H9 (cell line): ENCODE data around the gene STK32C. TPM values are rescaled to one million over a fixed set of nuclear protein-coding genes. Genes with fewer than 3 reads are reported as not detected.

ENCODE experiments used
- DNase-seq: peaks from one replicate; pipeline ENCODE4 v3.0.0-alpha.2; 2017
- H2AFZ ChIP-seq: one replicate; pipeline ENCODE4 v1.6.1; 2013; ENCODE audit warnings: mild to moderate bottlenecking, low read length, control low read depth, moderate library complexity
- H2AK5ac ChIP-seq: 2 replicates; pipeline ENCODE4 v1.6.1; 2013; ENCODE audit warnings: low read length, control low read depth, mixed read lengths; ENCODE audit not compliant: insufficient read length
- H2BK120ac ChIP-seq: one replicate; pipeline ENCODE4 v1.6.1; 2013; ENCODE audit warnings: low read depth, mild to moderate bottlenecking, low read length, control low read depth, inconsistent platforms; ENCODE audit not compliant: poor library complexity, severe bottlenecking
- H2BK12ac ChIP-seq: 2 replicates; pipeline ENCODE4 v1.6.1; 2013; ENCODE audit warnings: low read length, control low read depth, mixed read lengths, low read depth; ENCODE audit not compliant: insufficient read length
- H2BK15ac ChIP-seq: 2 replicates; pipeline ENCODE4 v1.6.1; 2013; ENCODE audit warnings: low read depth, low read length, control low read depth
- H2BK20ac ChIP-seq: one replicate; pipeline ENCODE4 v1.6.1; 2013; ENCODE audit warnings: low read depth, mild to moderate bottlenecking, low read length, control low read depth, inconsistent platforms; ENCODE audit not compliant: poor library complexity, severe bottlenecking
- H2BK5ac ChIP-seq: 2 replicates; pipeline ENCODE4 v1.6.1; 2013; ENCODE audit warnings: low read length, control low read depth, mixed read lengths; ENCODE audit not compliant: insufficient read length
- H3K14ac ChIP-seq: 2 replicates; pipeline ENCODE4 v1.6.1; 2013; ENCODE audit warnings: low read length, control low read depth; ENCODE audit not compliant: insufficient read depth
- H3K18ac ChIP-seq: 2 replicates; pipeline ENCODE4 v1.6.1; 2013; ENCODE audit warnings: low read depth, mild to moderate bottlenecking, mixed read lengths, low read length, control low read depth; ENCODE audit not compliant: insufficient read length
- H3K23ac ChIP-seq: 2 replicates; pipeline ENCODE4 v1.6.1; 2013; ENCODE audit warnings: low read length, control low read depth, mixed read lengths, low read depth; ENCODE audit not compliant: insufficient read length
- H3K23me2 ChIP-seq: 2 replicates; pipeline ENCODE4 v1.6.1; 2013; ENCODE audit warnings: low read depth, mild to moderate bottlenecking, mixed read lengths, low read length, control low read depth; ENCODE audit not compliant: insufficient read length, poor library complexity, severe bottlenecking
- H3K27ac ChIP-seq: 2 replicates; pipeline ENCODE4 v1.5.1; 2013; ENCODE audit warnings: low read length, control low read depth, mixed read lengths, low read depth; ENCODE audit not compliant: insufficient read length
- H3K27me3 ChIP-seq: 2 replicates; pipeline ENCODE4 v1.6.1; 2013; ENCODE audit warnings: low read length, control low read depth, inconsistent platforms; ENCODE audit not compliant: insufficient read depth
- H3K4ac ChIP-seq: 2 replicates; pipeline ENCODE4 v1.6.1; 2013; ENCODE audit warnings: low read depth, mild to moderate bottlenecking, control low read depth, inconsistent platforms, low read length, moderate library complexity
- H3K4me1 ChIP-seq: 2 replicates; pipeline ENCODE4 v1.6.1; 2013; ENCODE audit warnings: low read length, control low read depth, inconsistent platforms; ENCODE audit not compliant: insufficient read depth
- H3K4me2 ChIP-seq: 2 replicates; pipeline ENCODE4 v1.6.1; 2013; ENCODE audit warnings: low read length, control low read depth, mixed read lengths; ENCODE audit not compliant: insufficient read length, insufficient read depth
- H3K56ac ChIP-seq: 2 replicates; pipeline ENCODE4 v1.6.1; 2013; ENCODE audit warnings: low read depth, mild to moderate bottlenecking, mixed read lengths, low read length, control low read depth; ENCODE audit not compliant: insufficient read length
- H3K79me1 ChIP-seq: 2 replicates; pipeline ENCODE4 v1.6.1; 2013; ENCODE audit warnings: low read depth, mild to moderate bottlenecking, moderate library complexity, low read length, control low read depth, inconsistent platforms; ENCODE audit not compliant: insufficient read depth, poor library complexity, severe bottlenecking
- H3K79me2 ChIP-seq: 2 replicates; pipeline ENCODE4 v1.6.1; 2013; ENCODE audit warnings: low read length, control low read depth, inconsistent platforms; ENCODE audit not compliant: insufficient read depth
- H3K9ac ChIP-seq: 2 replicates; pipeline ENCODE4 v1.6.1; 2013; ENCODE audit warnings: low read length, control low read depth, mixed read lengths; ENCODE audit not compliant: insufficient read length; ENCODE audit errors: extremely low read depth
- H3K9me3 ChIP-seq: one replicate; pipeline ENCODE4 v1.6.1; 2013; ENCODE audit warnings: low read depth, low read length, inconsistent platforms; ENCODE audit not compliant: control insufficient read depth
- H3T11ph ChIP-seq: one replicate; pipeline ENCODE4 v1.6.1; 2013; ENCODE audit warnings: mild to moderate bottlenecking, low read length, control low read depth, inconsistent platforms
- H4K20me1 ChIP-seq: one replicate; pipeline ENCODE4 v1.6.1; 2013; ENCODE audit not compliant: control insufficient read depth, insufficient read length, insufficient read depth
- H4K5ac ChIP-seq: 2 replicates; pipeline ENCODE4 v1.6.1; 2013; ENCODE audit warnings: low read depth, mild to moderate bottlenecking, mixed read lengths, low read length, control low read depth; ENCODE audit not compliant: insufficient read length
- H4K8ac ChIP-seq: replicated peaks from 2 replicates; pipeline ENCODE4 v1.6.1; 2013; ENCODE audit warnings: low read length, control low read depth, mixed read lengths, low read depth; ENCODE audit not compliant: insufficient read length
- H4K91ac ChIP-seq: 2 replicates; pipeline ENCODE4 v1.6.1; 2013; ENCODE audit warnings: low read depth, mild to moderate bottlenecking, moderate library complexity, mixed read lengths, low read length, control low read depth; ENCODE audit not compliant: insufficient read length
- H3K27ac Mint-ChIP-seq, 3 experiments: 2 replicates in 2 of 3; 3 replicates in 1 of 3; pipeline ENCODE4 v1.8.0; 2020 to 2021; ENCODE audit warnings: mixed read lengths in 3 of 3, mild to moderate bottlenecking in 1 of 3, moderate library complexity in 1 of 3
- H3K27me3 Mint-ChIP-seq: 2 replicates; pipeline ENCODE4 v1.8.0; 2021; ENCODE audit warnings: low read depth, mild to moderate bottlenecking, moderate library complexity, mixed read lengths
- H3K36me3 Mint-ChIP-seq, 3 experiments: 2 replicates in 2 of 3; 3 replicates in 1 of 3; pipeline ENCODE4 v1.8.0; 2020 to 2021; ENCODE audit warnings: low read depth in 3 of 3, mixed read lengths in 3 of 3; ENCODE audit not compliant: insufficient read depth in 1 of 3
- H3K4me1 Mint-ChIP-seq, 2 experiments: 2 replicates each; pipeline ENCODE4 v1.8.0; 2020; ENCODE audit warnings: mixed read lengths in 2 of 2
- H3K4me3 Mint-ChIP-seq, 2 experiments: 2 replicates in 1 of 2; 3 replicates in 1 of 2; pipeline ENCODE4 v1.8.0; 2020 to 2021; ENCODE audit warnings: mild to moderate bottlenecking in 2 of 2, mixed read lengths in 2 of 2, moderate library complexity in 1 of 2
- H3K9me3 Mint-ChIP-seq, 2 experiments: 2 replicates in 1 of 2; 3 replicates in 1 of 2; pipeline ENCODE4 v1.8.0; 2020; ENCODE audit warnings: mild to moderate bottlenecking in 2 of 2, mixed read lengths in 2 of 2, moderate library complexity in 1 of 2
- WGBS: extraction: QIAGEN DNeasy Blood & Tissue Kit; methylation state at CpG from one replicate; pipeline ENCODE4 v1.1.7; 2013; ENCODE audit warnings: missing lambda C conversion rate, low lambda C conversion rate, mixed read lengths; ENCODE audit not compliant: insufficient read length; ENCODE audit errors: extremely low coverage; 5-methylcytosine and 5-hydroxymethylcytosine counted together
- total RNA-seq: library from RNA; stranded (reverse); gene quantifications from 2 replicates; pipeline ENCODE4 v1.2.1, GENCODE V29; 2021
- TF ChIP-seq, protein P1 (sequence below): fragments of 200-600 bp; sonication (generic); conservative IDR thresholded peaks from 3 replicates; pipeline ENCODE4 v1.8.0; 2021; ENCODE audit warnings: antibody characterized with exemption, mild to moderate bottlenecking

The STK32C gene
- total RNA-seq, 1 experiment from 2014 or later = 11.3 TPM

DNA sequence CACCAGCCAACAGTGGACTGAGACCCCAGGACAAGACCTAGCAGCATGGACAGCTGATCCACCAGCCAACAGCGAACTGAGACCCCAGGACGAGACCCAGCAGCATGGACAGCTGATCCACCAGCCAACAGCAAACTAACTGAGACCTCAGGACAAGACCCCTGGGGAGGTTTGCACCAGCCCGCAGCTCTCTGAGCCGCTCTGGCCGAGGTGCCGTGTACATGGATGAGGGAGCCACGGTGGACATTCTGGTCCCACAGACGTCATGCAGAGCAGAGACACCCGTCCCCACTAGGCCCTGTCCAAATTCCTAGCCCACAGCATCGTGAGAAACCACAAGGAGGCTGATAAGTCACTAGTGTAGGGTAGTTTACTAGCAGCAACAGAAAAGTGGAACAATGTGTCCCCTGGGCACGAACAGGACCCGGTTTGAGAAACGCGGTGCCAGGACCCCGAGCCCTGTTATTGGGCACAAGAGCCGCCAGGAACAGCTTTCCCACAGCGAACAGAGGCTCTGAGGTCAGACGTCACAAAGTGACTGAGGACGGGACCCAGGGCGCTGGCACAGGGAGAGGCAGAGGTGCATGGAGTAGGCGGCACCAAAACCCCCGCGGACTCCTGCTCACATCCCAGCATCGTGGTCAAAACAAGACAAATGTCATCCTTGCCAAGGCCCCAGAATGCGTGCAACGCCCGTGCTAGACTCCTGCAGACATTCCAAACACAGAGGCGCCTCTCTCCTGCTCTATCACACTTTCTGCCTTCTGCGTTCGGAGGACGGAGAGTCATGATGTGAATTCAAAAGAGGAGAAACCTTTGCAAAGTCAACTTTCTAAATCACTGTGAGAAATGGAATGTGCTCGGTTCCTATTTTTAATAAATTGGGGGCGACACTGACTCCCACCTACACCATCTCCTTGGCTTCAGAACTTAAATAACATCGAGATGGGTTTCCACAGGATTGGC is 8.1 kb downstream of the STK32C start:
- Histone ChIP-seq H3K23me2 (no peaks in the 10 kb centered on the region), H4K20me1 (no peaks in the 10 kb centered on the region), H2BK20ac (no peak overlapping the region), H3T11ph (no peak overlapping the region), H3K56ac (no peak overlapping the region), H3K14ac (no peak overlapping the region), H3K9me3 (no peaks in the 10 kb centered on the region), H3K18ac (no peak overlapping the region), H3K9ac (no peak overlapping the region), H2BK15ac (no peak overlapping the region), H2BK5ac (no peak overlapping the region), H4K5ac (no peak overlapping the region), H2AK5ac (no peak overlapping the region), H3K4me1 (no peaks in the 10 kb centered on the region), H3K23ac (no peak overlapping the region), H4K91ac (no peak overlapping the region), H3K27ac (no peak overlapping the region), H3K27me3 (no peaks in the 10 kb centered on the region), H3K4me2 (no peak overlapping the region), H3K79me1 (no peaks in the 10 kb centered on the region), H3K4ac (no peak overlapping the region), H3K79me2 (no peaks in the 10 kb centered on the region), H2BK12ac (no peak overlapping the region), H2AFZ (no peak overlapping the region), H4K8ac (no peak overlapping the region), H2BK120ac (no peak overlapping the region)
- H3K4me3 Mint-ChIP-seq = no peak overlapping the region
- DNase-seq = peak; percentile 15
- peaks cover 15% of the 10 kb centered on the region for H3K27me3 Mint-ChIP-seq
- no peak overlapping the region for H3K27ac Mint-ChIP-seq
- WGBS = no CpG with 5 or more reads among the region's 34 CpGs
- TF ChIP-seq, protein P1, sequence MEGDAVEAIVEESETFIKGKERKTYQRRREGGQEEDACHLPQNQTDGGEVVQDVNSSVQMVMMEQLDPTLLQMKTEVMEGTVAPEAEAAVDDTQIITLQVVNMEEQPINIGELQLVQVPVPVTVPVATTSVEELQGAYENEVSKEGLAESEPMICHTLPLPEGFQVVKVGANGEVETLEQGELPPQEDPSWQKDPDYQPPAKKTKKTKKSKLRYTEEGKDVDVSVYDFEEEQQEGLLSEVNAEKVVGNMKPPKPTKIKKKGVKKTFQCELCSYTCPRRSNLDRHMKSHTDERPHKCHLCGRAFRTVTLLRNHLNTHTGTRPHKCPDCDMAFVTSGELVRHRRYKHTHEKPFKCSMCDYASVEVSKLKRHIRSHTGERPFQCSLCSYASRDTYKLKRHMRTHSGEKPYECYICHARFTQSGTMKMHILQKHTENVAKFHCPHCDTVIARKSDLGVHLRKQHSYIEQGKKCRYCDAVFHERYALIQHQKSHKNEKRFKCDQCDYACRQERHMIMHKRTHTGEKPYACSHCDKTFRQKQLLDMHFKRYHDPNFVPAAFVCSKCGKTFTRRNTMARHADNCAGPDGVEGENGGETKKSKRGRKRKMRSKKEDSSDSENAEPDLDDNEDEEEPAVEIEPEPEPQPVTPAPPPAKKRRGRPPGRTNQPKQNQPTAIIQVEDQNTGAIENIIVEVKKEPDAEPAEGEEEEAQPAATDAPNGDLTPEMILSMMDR = no peak
- peaks cover 11 to 17% of the 10 kb centered on the region in 2 experiments for H3K4me1 Mint-ChIP-seq
- no peaks in the 10 kb centered on the region; a peak in 1 of 5 replicates for H3K9me3 Mint-ChIP-seq
- H3K36me3 Mint-ChIP-seq = no peaks in the 10 kb centered on the region; a peak in 1 of 7 replicates
